H9 (cell line): Measurements from ENCODE around the gene PARP6. TPM values are rescaled to one million over a fixed set of nuclear protein-coding genes. Genes with fewer than 3 reads are reported as not detected.

ENCODE experiments used
- DNase-seq: peaks from one replicate; pipeline ENCODE4 v3.0.0-alpha.2; 2017
- H2AFZ ChIP-seq: one replicate; pipeline ENCODE4 v1.6.1; 2013; ENCODE audit warnings: mild to moderate bottlenecking, low read length, control low read depth, moderate library complexity
- H2AK5ac ChIP-seq: 2 replicates; pipeline ENCODE4 v1.6.1; 2013; ENCODE audit warnings: low read length, control low read depth, mixed read lengths; ENCODE audit not compliant: insufficient read length
- H2BK120ac ChIP-seq: one replicate; pipeline ENCODE4 v1.6.1; 2013; ENCODE audit warnings: low read depth, mild to moderate bottlenecking, low read length, control low read depth, inconsistent platforms; ENCODE audit not compliant: poor library complexity, severe bottlenecking
- H2BK12ac ChIP-seq: 2 replicates; pipeline ENCODE4 v1.6.1; 2013; ENCODE audit warnings: low read length, control low read depth, mixed read lengths, low read depth; ENCODE audit not compliant: insufficient read length
- H2BK15ac ChIP-seq: 2 replicates; pipeline ENCODE4 v1.6.1; 2013; ENCODE audit warnings: low read depth, low read length, control low read depth
- H2BK20ac ChIP-seq: one replicate; pipeline ENCODE4 v1.6.1; 2013; ENCODE audit warnings: low read depth, mild to moderate bottlenecking, low read length, control low read depth, inconsistent platforms; ENCODE audit not compliant: poor library complexity, severe bottlenecking
- H2BK5ac ChIP-seq: 2 replicates; pipeline ENCODE4 v1.6.1; 2013; ENCODE audit warnings: low read length, control low read depth, mixed read lengths; ENCODE audit not compliant: insufficient read length
- H3K14ac ChIP-seq: 2 replicates; pipeline ENCODE4 v1.6.1; 2013; ENCODE audit warnings: low read length, control low read depth; ENCODE audit not compliant: insufficient read depth
- H3K18ac ChIP-seq: 2 replicates; pipeline ENCODE4 v1.6.1; 2013; ENCODE audit warnings: low read depth, mild to moderate bottlenecking, mixed read lengths, low read length, control low read depth; ENCODE audit not compliant: insufficient read length
- H3K23ac ChIP-seq: 2 replicates; pipeline ENCODE4 v1.6.1; 2013; ENCODE audit warnings: low read length, control low read depth, mixed read lengths, low read depth; ENCODE audit not compliant: insufficient read length
- H3K23me2 ChIP-seq: 2 replicates; pipeline ENCODE4 v1.6.1; 2013; ENCODE audit warnings: low read depth, mild to moderate bottlenecking, mixed read lengths, low read length, control low read depth; ENCODE audit not compliant: insufficient read length, poor library complexity, severe bottlenecking
- H3K27ac ChIP-seq: 2 replicates; pipeline ENCODE4 v1.5.1; 2013; ENCODE audit warnings: low read length, control low read depth, mixed read lengths, low read depth; ENCODE audit not compliant: insufficient read length
- H3K27me3 ChIP-seq: 2 replicates; pipeline ENCODE4 v1.6.1; 2013; ENCODE audit warnings: low read length, control low read depth, inconsistent platforms; ENCODE audit not compliant: insufficient read depth
- H3K4ac ChIP-seq: 2 replicates; pipeline ENCODE4 v1.6.1; 2013; ENCODE audit warnings: low read depth, mild to moderate bottlenecking, control low read depth, inconsistent platforms, low read length, moderate library complexity
- H3K4me1 ChIP-seq: 2 replicates; pipeline ENCODE4 v1.6.1; 2013; ENCODE audit warnings: low read length, control low read depth, inconsistent platforms; ENCODE audit not compliant: insufficient read depth
- H3K4me2 ChIP-seq: 2 replicates; pipeline ENCODE4 v1.6.1; 2013; ENCODE audit warnings: low read length, control low read depth, mixed read lengths; ENCODE audit not compliant: insufficient read length, insufficient read depth
- H3K56ac ChIP-seq: 2 replicates; pipeline ENCODE4 v1.6.1; 2013; ENCODE audit warnings: low read depth, mild to moderate bottlenecking, mixed read lengths, low read length, control low read depth; ENCODE audit not compliant: insufficient read length
- H3K79me1 ChIP-seq: 2 replicates; pipeline ENCODE4 v1.6.1; 2013; ENCODE audit warnings: low read depth, mild to moderate bottlenecking, moderate library complexity, low read length, control low read depth, inconsistent platforms; ENCODE audit not compliant: insufficient read depth, poor library complexity, severe bottlenecking
- H3K79me2 ChIP-seq: 2 replicates; pipeline ENCODE4 v1.6.1; 2013; ENCODE audit warnings: low read length, control low read depth, inconsistent platforms; ENCODE audit not compliant: insufficient read depth
- H3K9ac ChIP-seq: 2 replicates; pipeline ENCODE4 v1.6.1; 2013; ENCODE audit warnings: low read length, control low read depth, mixed read lengths; ENCODE audit not compliant: insufficient read length; ENCODE audit errors: extremely low read depth
- H3K9me3 ChIP-seq: one replicate; pipeline ENCODE4 v1.6.1; 2013; ENCODE audit warnings: low read depth, low read length, inconsistent platforms; ENCODE audit not compliant: control insufficient read depth
- H3T11ph ChIP-seq: one replicate; pipeline ENCODE4 v1.6.1; 2013; ENCODE audit warnings: mild to moderate bottlenecking, low read length, control low read depth, inconsistent platforms
- H4K20me1 ChIP-seq: one replicate; pipeline ENCODE4 v1.6.1; 2013; ENCODE audit not compliant: control insufficient read depth, insufficient read length, insufficient read depth
- H4K5ac ChIP-seq: 2 replicates; pipeline ENCODE4 v1.6.1; 2013; ENCODE audit warnings: low read depth, mild to moderate bottlenecking, mixed read lengths, low read length, control low read depth; ENCODE audit not compliant: insufficient read length
- H4K8ac ChIP-seq: replicated peaks from 2 replicates; pipeline ENCODE4 v1.6.1; 2013; ENCODE audit warnings: low read length, control low read depth, mixed read lengths, low read depth; ENCODE audit not compliant: insufficient read length
- H4K91ac ChIP-seq: 2 replicates; pipeline ENCODE4 v1.6.1; 2013; ENCODE audit warnings: low read depth, mild to moderate bottlenecking, moderate library complexity, mixed read lengths, low read length, control low read depth; ENCODE audit not compliant: insufficient read length
- H3K27ac Mint-ChIP-seq, 3 experiments: 2 replicates in 2 of 3; 3 replicates in 1 of 3; pipeline ENCODE4 v1.8.0; 2020 to 2021; ENCODE audit warnings: mixed read lengths in 3 of 3, mild to moderate bottlenecking in 1 of 3, moderate library complexity in 1 of 3
- H3K27me3 Mint-ChIP-seq: 2 replicates; pipeline ENCODE4 v1.8.0; 2021; ENCODE audit warnings: low read depth, mild to moderate bottlenecking, moderate library complexity, mixed read lengths
- H3K36me3 Mint-ChIP-seq, 3 experiments: 2 replicates in 2 of 3; 3 replicates in 1 of 3; pipeline ENCODE4 v1.8.0; 2020 to 2021; ENCODE audit warnings: low read depth in 3 of 3, mixed read lengths in 3 of 3; ENCODE audit not compliant: insufficient read depth in 1 of 3
- H3K4me1 Mint-ChIP-seq, 2 experiments: 2 replicates each; pipeline ENCODE4 v1.8.0; 2020; ENCODE audit warnings: mixed read lengths in 2 of 2
- H3K4me3 Mint-ChIP-seq, 2 experiments: 2 replicates in 1 of 2; 3 replicates in 1 of 2; pipeline ENCODE4 v1.8.0; 2020 to 2021; ENCODE audit warnings: mild to moderate bottlenecking in 2 of 2, mixed read lengths in 2 of 2, moderate library complexity in 1 of 2
- H3K9me3 Mint-ChIP-seq, 2 experiments: 2 replicates in 1 of 2; 3 replicates in 1 of 2; pipeline ENCODE4 v1.8.0; 2020; ENCODE audit warnings: mild to moderate bottlenecking in 2 of 2, mixed read lengths in 2 of 2, moderate library complexity in 1 of 2
- WGBS: extraction: QIAGEN DNeasy Blood & Tissue Kit; methylation state at CpG from one replicate; pipeline ENCODE4 v1.1.7; 2013; ENCODE audit warnings: missing lambda C conversion rate, low lambda C conversion rate, mixed read lengths; ENCODE audit not compliant: insufficient read length; ENCODE audit errors: extremely low coverage; 5-methylcytosine and 5-hydroxymethylcytosine counted together
- total RNA-seq: library from RNA; stranded (reverse); gene quantifications from 2 replicates; pipeline ENCODE4 v1.2.1, GENCODE V29; 2021
- TF ChIP-seq, protein P1 (sequence below): fragments of 200-600 bp; sonication (generic); conservative IDR thresholded peaks from 3 replicates; pipeline ENCODE4 v1.8.0; 2021; ENCODE audit warnings: antibody characterized with exemption, mild to moderate bottlenecking

The PARP6 gene
- total RNA-seq, 1 experiment from 2014 or later: 54.4 TPM

DNA sequence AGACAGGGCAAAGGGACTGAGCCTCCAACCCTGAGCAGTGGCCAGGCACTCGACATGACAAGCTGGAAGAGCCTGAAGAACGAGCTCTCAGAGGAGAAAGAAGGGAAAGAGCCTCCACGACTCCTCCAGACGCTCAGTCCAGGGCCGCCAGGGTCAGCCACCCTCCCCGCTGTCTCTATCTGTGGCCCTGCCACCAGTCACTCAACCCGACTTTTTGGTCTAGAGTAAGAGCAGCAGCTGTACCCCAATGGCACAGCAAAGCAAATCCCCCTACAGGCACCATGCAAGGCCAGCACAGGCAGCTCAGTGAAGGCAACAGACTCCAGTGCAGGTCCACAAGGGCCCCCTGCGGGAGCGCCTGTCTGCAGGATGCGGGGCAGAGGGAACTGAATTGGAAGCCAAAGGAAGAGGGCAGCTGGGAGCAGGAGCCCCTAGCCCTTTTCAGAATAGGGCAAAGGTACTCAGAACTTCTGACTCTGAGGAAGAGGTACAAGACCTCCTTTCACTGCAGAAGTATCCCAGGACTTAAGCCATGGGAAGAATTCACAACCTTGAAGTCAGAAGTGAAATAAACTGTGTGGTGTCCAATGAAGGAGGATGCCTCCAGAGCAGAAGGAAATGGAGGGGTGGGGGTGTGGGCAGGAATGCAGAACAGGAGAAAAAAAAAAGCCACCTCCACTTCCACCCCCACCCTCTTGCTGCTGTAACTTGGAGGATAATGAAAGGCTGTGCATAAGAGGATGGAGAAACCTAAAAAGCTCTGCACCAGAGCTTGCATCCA is 66.3 kb downstream of the PARP6 start:
- no peak overlapping the region for H3K27ac ChIP-seq
- TF ChIP-seq, protein P1, sequence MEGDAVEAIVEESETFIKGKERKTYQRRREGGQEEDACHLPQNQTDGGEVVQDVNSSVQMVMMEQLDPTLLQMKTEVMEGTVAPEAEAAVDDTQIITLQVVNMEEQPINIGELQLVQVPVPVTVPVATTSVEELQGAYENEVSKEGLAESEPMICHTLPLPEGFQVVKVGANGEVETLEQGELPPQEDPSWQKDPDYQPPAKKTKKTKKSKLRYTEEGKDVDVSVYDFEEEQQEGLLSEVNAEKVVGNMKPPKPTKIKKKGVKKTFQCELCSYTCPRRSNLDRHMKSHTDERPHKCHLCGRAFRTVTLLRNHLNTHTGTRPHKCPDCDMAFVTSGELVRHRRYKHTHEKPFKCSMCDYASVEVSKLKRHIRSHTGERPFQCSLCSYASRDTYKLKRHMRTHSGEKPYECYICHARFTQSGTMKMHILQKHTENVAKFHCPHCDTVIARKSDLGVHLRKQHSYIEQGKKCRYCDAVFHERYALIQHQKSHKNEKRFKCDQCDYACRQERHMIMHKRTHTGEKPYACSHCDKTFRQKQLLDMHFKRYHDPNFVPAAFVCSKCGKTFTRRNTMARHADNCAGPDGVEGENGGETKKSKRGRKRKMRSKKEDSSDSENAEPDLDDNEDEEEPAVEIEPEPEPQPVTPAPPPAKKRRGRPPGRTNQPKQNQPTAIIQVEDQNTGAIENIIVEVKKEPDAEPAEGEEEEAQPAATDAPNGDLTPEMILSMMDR: no peak
- H3T11ph ChIP-seq: no peak overlapping the region
- no peaks in the 10 kb centered on the region for H3K79me1 ChIP-seq
- H3K79me2 ChIP-seq: no peaks in the 10 kb centered on the region
- Mint-ChIP-seq H3K9me3 (no peaks in the 10 kb centered on the region), H3K27me3 (no peaks in the 10 kb centered on the region), H3K36me3 (peaks cover 68 to 98% (median 98%) of the 10 kb centered on the region in 3 experiments), H3K4me1 (no peaks in the 10 kb centered on the region), H3K4me3 (no peak overlapping the region), H3K27ac (no peak overlapping the region)
- H3K56ac ChIP-seq: no peak overlapping the region
- H4K8ac ChIP-seq: no peak overlapping the region
- H2BK20ac ChIP-seq: no peak overlapping the region
- no peaks in the 10 kb centered on the region for H3K4me1 ChIP-seq
- H3K9ac ChIP-seq: no peak overlapping the region
- no peak overlapping the region for H4K91ac ChIP-seq
- H3K23me2 ChIP-seq: no peaks in the 10 kb centered on the region
- H3K9me3 ChIP-seq: no peaks in the 10 kb centered on the region
- no peak overlapping the region for H3K4me2 ChIP-seq
- no peak overlapping the region for H3K14ac ChIP-seq
- H4K20me1 ChIP-seq: no peaks in the 10 kb centered on the region
- H2BK15ac ChIP-seq: no peak overlapping the region
- H3K23ac ChIP-seq: no peak overlapping the region
- H2BK12ac ChIP-seq: no peak overlapping the region
- no peak for DNase-seq
- H4K5ac ChIP-seq: no peak overlapping the region
- H3K4ac ChIP-seq: no peak overlapping the region
- no peak overlapping the region for H3K18ac ChIP-seq
- no peak overlapping the region for H2AFZ ChIP-seq
- no peak overlapping the region for H2BK5ac ChIP-seq
- H2AK5ac ChIP-seq: no peak overlapping the region
- H3K27me3 ChIP-seq: no peaks in the 10 kb centered on the region
- H2BK120ac ChIP-seq: no peak overlapping the region
- no CpG with 5 or more reads among the region's 10 CpGs for whole genome bisulfite sequencing
